ENCODE data around the gene RPL37.

- TF ChIP-seq CTCF (IDR thresholded peaks at IDR 0.05) (no peak), ZFX (IDR thresholded peaks at IDR 0.05; ENCODE audit: borderline replicate concordance) (no peak)
These were observed 54.2 kb downstream of the RPL37 start for GRCh38 chr5:40780858-40781257.
